HCT116 (cell line): ENCODE results near the gene BICRAL. TPM values are rescaled to one million over a fixed set of nuclear protein-coding genes. Genes with fewer than 3 reads are reported as not detected.

Experiments
- ATAC-seq: fragments of 200-7000 bp; cut with Tn5 transposase; 2 replicates; pipeline ENCODE4 v1.9.1; 2020; ENCODE audit warnings: mild to moderate bottlenecking, moderate library complexity
- BruUV-seq: library from RNA; stranded (reverse); fragments of 400-500 nt; replicated peaks from 2 replicates; lab custom pipeline; 2021; lab: Mats Ljungman, UMichigan
- CTCF ChIA-PET: fragments of 300-600 bp; sonication (Branson Sonifier 250); formaldehyde crosslinking; loops from one replicate; lab custom pipeline; 2021; ENCODE audit warnings: antibody characterized with exemption; lab: Charles Lee
- POLR2A ChIA-PET: fragments of 300-600, 350-600 bp; sonication (Branson Sonifier 250); formaldehyde crosslinking; loops from one replicate; lab custom pipeline; 2021; ENCODE audit warnings: antibody characterized with exemption; lab: Charles Lee
- RAD21 ChIA-PET, 2 experiments: fragments of 300-600 bp; sonication (Branson Sonifier 250); formaldehyde crosslinking; loops; one replicate each; lab custom pipeline; 2023; ENCODE audit warnings: low total read pairs in 2 of 2; ENCODE audit not compliant: uncharacterized antibody in 2 of 2, unreplicated experiment in 2 of 2, low non-redundant PET in 1 of 2; lab: Charles Lee
- DNase-seq: peaks from one replicate; pipeline ENCODE4 v3.0.0-alpha.2; 2010; ENCODE audit warnings: low read depth, low spot score
- H2AFZ ChIP-seq: fragments of 200-600 bp; shearing (Covaris generic), sonication (generic); 2 replicates; pipeline ENCODE4 v1.6.1; 2017; ENCODE audit warnings: low read depth, mixed run types, mixed read lengths, antibody characterized with exemption, low read length; ENCODE audit not compliant: poor library complexity, severe bottlenecking
- H3K27ac ChIP-seq: 2 replicates; pipeline ENCODE4 v1.5.1; 2012; ENCODE audit warnings: low read depth, low read length
- H3K27me3 ChIP-seq: fragments of 200-600 bp; sonication (generic); 2 replicates; pipeline ENCODE4 v1.6.1; 2016; ENCODE audit warnings: mixed run types, low read length, mixed read lengths; ENCODE audit not compliant: insufficient read depth
- H3K36me3 ChIP-seq, 2 experiments: fragments of 200-500 bp in 1 of 2; fragments of 200-600 bp in 1 of 2; sonication (Bioruptor generic) in 1 of 2; sonication (generic) in 1 of 2; 2 replicates each; pipeline versions ENCODE4 v1.5.1 to v1.6.1; 2014 to 2016; ENCODE audit warnings: low read length in 2 of 2, inconsistent platforms in 1 of 2, mixed read lengths in 1 of 2, mixed run types in 1 of 2; ENCODE audit not compliant: insufficient read depth in 2 of 2, control insufficient read depth in 1 of 2
- H3K4me1 ChIP-seq, 2 experiments: fragments of 200-600 bp in 1 of 2; sonication (generic) in 1 of 2; 2 replicates each; pipeline versions ENCODE4 v1.5.1 to v1.6.1; 2012 to 2017; ENCODE audit warnings: low read length in 2 of 2, inconsistent platforms in 1 of 2, mild to moderate bottlenecking in 1 of 2, mixed read lengths in 1 of 2, mixed run types in 1 of 2, moderate library complexity in 1 of 2; ENCODE audit not compliant: insufficient read depth in 2 of 2, control insufficient read depth in 1 of 2
- H3K4me2 ChIP-seq: fragments of 200-600 bp; sonication (generic); 2 replicates; pipeline ENCODE4 v1.6.1; 2017; ENCODE audit warnings: mixed run types, low read length, mixed read lengths
- H3K4me3 ChIP-seq, 2 experiments: fragments of 200-600 bp in 1 of 2; sonication (generic) in 1 of 2; replicated peaks in 1 of 2; 2 replicates each; pipeline ENCODE4 v1.5.1; 2011 to 2016; ENCODE audit warnings: low read length in 2 of 2, control low read depth in 1 of 2, low read depth in 1 of 2, mild to moderate bottlenecking in 1 of 2, mixed read lengths in 1 of 2, mixed run types in 1 of 2
- H3K79me2 ChIP-seq: fragments of 200-600 bp; sonication (generic); 2 replicates; pipeline ENCODE4 v1.6.1; 2017; ENCODE audit warnings: mild to moderate bottlenecking, mixed run types, low read length, moderate library complexity, mixed read lengths; ENCODE audit not compliant: insufficient read depth
- H3K9ac ChIP-seq: fragments of 200-600 bp; sonication (generic); 2 replicates; pipeline ENCODE4 v1.6.1; 2016; ENCODE audit warnings: low read length, mixed read lengths
- H3K9me2 ChIP-seq: fragments of 200-600 bp; sonication (generic), shearing (Covaris generic); 2 replicates; pipeline ENCODE4 v1.6.1; 2017; ENCODE audit warnings: mixed run types, mild to moderate bottlenecking, moderate library complexity; ENCODE audit not compliant: insufficient read depth
- H3K9me3 ChIP-seq, 2 experiments: fragments of 200-500 bp in 1 of 2; fragments of 200-600 bp in 1 of 2; sonication (Bioruptor generic) in 1 of 2; sonication (generic) in 1 of 2; 2 replicates each; pipeline ENCODE4 v1.6.1; 2014 to 2017; ENCODE audit warnings: low read length in 2 of 2, mixed read lengths in 2 of 2, inconsistent platforms in 1 of 2, low read depth in 1 of 2, mild to moderate bottlenecking in 1 of 2, mixed run types in 1 of 2, moderate library complexity in 1 of 2; ENCODE audit not compliant: control insufficient read depth in 1 of 2, insufficient read depth in 1 of 2
- H4K20me1 ChIP-seq: fragments of 200-600 bp; sonication (generic), shearing (Covaris generic); 2 replicates; pipeline ENCODE4 v1.6.1; 2017; ENCODE audit warnings: mixed run types, mild to moderate bottlenecking, moderate library complexity; ENCODE audit not compliant: insufficient read depth
- CBX3 ChIP-seq: IDR thresholded peaks from 2 replicates; pipeline ENCODE4 v1.6.1; 2012; ENCODE audit warnings: low read depth
- CEBPB ChIP-seq: IDR thresholded peaks from 2 replicates; pipeline ENCODE4 v1.6.1; 2012; ENCODE audit warnings: low read depth
- CTCF ChIP-seq, 3 experiments: fragments of 200-600 bp in 1 of 3; sonication (generic) in 1 of 3; IDR thresholded peaks in 2 of 3; conservative IDR thresholded peaks in 1 of 3; 2 replicates each; pipeline ENCODE4 v1.5.1; 2012 to 2017; ENCODE audit warnings: low read depth in 2 of 3, low read length in 2 of 3, antibody characterized with exemption in 1 of 3, borderline replicate concordance in 1 of 3, control low read depth in 1 of 3, mild to moderate bottlenecking in 1 of 3, mixed read lengths in 1 of 3, mixed run types in 1 of 3, moderate library complexity in 1 of 3; ENCODE audit not compliant: insufficient read depth in 1 of 3
- EGR1 ChIP-seq: IDR thresholded peaks from 2 replicates; pipeline ENCODE4 v1.6.1; 2012; ENCODE audit warnings: low read depth
- EZH2phosphoT487 ChIP-seq: fragments of 200-600 bp; IDR thresholded peaks from 2 replicates; pipeline ENCODE4 v1.6.1; 2018; ENCODE audit warnings: antibody characterized with exemption, borderline replicate concordance
- JUND ChIP-seq: IDR thresholded peaks from 2 replicates; pipeline ENCODE4 v1.6.1; 2012
- POLR2A ChIP-seq: IDR thresholded peaks from 2 replicates; pipeline ENCODE4 v1.7.0; 2011; ENCODE audit warnings: borderline replicate concordance; ENCODE audit not compliant: insufficient read depth, insufficient read length; ENCODE audit errors: extremely low read depth
- RAD21 ChIP-seq: IDR thresholded peaks from 2 replicates; pipeline ENCODE4 v1.6.1; 2012; ENCODE audit warnings: low read depth, mild to moderate bottlenecking
- SIN3A ChIP-seq: IDR thresholded peaks from 2 replicates; pipeline ENCODE4 v1.6.1; 2012; ENCODE audit warnings: low read depth
- SP1 ChIP-seq: IDR thresholded peaks from 2 replicates; pipeline ENCODE4 v1.6.1; 2012; ENCODE audit warnings: low read depth
- SRF ChIP-seq: IDR thresholded peaks from 2 replicates; pipeline ENCODE4 v1.6.1; 2012; ENCODE audit warnings: low read depth
- YY1 ChIP-seq: IDR thresholded peaks from 2 replicates; pipeline ENCODE4 v1.6.1; 2011; ENCODE audit warnings: low read length, low read depth, moderate library complexity, mild to moderate bottlenecking; ENCODE audit not compliant: insufficient replicate concordance; ENCODE audit errors: extremely low read depth
- ZNF274 ChIP-seq: fragments of 200-500 bp; sonication (Bioruptor generic); IDR thresholded peaks from 2 replicates; pipeline ENCODE4 v1.6.1; 2014; ENCODE audit warnings: mild to moderate bottlenecking, low read depth, low read length, inconsistent platforms
- intact Hi-C: fragments of 100-400 bp; cut with micrococcal nuclease; formaldehyde crosslinking; loops from 2 replicates; pipeline ENCODE4 v1.10.0; 2022
- total RNA-seq: library from RNA; stranded (reverse); gene quantifications from one replicate; pipeline ENCODE4 v1.2.1, GENCODE V29; 2021; ENCODE audit not compliant: unreplicated experiment
- TF ChIP-seq, protein P1 (sequence below): IDR thresholded peaks from 2 replicates; pipeline ENCODE4 v1.6.1; 2012
- TF ChIP-seq, protein P2 (sequence below): IDR thresholded peaks from 2 replicates; pipeline ENCODE4 v1.6.1; 2011; ENCODE audit warnings: mild to moderate bottlenecking, low read length, moderate library complexity; ENCODE audit not compliant: insufficient replicate concordance; ENCODE audit errors: extremely low read depth

Gene BICRAL
- total RNA-seq, 1 experiment from 2014 or later: 14.9 TPM

DNA sequence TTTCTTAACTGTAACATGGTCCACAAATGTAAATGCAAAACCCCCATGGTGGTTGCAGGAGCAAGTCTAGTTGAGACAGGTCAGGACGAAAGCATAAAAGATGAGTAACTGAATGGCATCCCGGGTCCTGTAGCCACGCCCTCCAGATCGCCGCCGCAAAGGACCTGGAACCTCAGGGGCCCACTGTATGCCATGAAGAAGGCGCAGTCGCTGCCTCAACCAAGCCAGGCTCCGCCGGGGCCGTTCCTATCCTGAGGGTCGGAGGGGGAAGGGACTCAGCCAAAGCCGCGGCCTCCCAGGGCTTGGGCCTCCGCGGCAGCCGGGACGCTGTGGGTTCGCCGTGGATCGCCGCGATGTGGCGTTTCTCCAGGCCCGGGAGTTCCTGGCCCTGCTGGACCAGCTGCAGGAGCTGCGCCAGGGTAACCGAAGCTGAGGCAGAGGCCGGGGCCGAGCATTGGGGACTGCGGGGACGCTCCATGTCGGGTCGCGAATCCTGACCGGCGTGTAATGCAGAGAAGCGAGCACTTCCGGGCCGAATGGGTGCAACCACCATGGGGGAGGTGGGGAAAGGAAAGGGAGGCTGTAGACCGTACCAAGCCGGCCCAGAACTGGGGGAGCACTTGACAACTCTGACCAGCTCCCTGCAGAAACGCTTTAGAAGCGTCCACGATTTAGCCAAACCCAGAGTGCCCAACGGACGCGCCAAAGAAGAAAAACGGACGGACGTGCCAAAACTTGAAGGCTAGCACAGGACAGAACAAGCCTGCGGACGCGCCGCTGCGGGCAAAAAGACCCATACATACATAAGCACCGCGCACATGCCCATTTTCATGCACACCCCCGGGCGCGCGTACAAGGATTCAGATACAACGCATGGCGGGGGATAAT lies 108.7 kb downstream of the BICRAL start (continued):
- no peak for TF ChIP-seq CTCF (IDR thresholded peaks at IDR 0.05 in 2 of 3, conservative IDR thresholded peaks at IDR 0.05 in 1 of 3; ENCODE audit: borderline replicate concordance in 1 of 3, insufficient read depth in 1 of 3, low read depth in 2 of 3, low read length in 2 of 3)

GRCh38 chr6:42891199-42891722 lies 109.4 kb downstream of the BICRAL start:
- peak overlapping the region; percentile 63 for H2AFZ ChIP-seq
- H3K79me2 ChIP-seq: peaks cover 3% of the 10 kb centered on the region; the same call in 1 of the 2 replicates
- ChIA-PET RAD21 (no interaction called here), CTCF (interaction anchor here (1.0 kb wide), 1 partner anchor 230 kb away, joined by 3 read pairs; no protein-coding TSS in a partner anchor)
- no peaks in the 10 kb centered on the region for H3K9me2 ChIP-seq
- peaks cover 3 to 18% of the 10 kb centered on the region in 2 experiments; a peak in 3 of 4 replicates for H3K4me1 ChIP-seq
- H3K9ac ChIP-seq: peak overlapping the region; percentile 92
- H3K27me3 ChIP-seq: no peaks in the 10 kb centered on the region
- intact Hi-C loops: loop anchor here (5.0 kb wide), 1 partner anchor 144 kb away; the partner anchor contains the start of gene TBCC
- H3K4me3 ChIP-seq: peak overlapping the region; percentile 87 to 93
- ATAC-seq: no peak
- H3K4me2 ChIP-seq: peak overlapping the region; percentile 87
- H4K20me1 ChIP-seq: peaks cover 2% of the 10 kb centered on the region
- no TSS peak for BruUV-seq
- TF ChIP-seq YY1: no peak
- TF ChIP-seq SP1: no peak
- no peak for TF ChIP-seq ZNF274
- no peak for TF ChIP-seq CBX3
- TF ChIP-seq EGR1: no peak
- TF ChIP-seq POLR2A: no peak
- no peak for TF ChIP-seq RAD21
- TF ChIP-seq, protein P1, sequence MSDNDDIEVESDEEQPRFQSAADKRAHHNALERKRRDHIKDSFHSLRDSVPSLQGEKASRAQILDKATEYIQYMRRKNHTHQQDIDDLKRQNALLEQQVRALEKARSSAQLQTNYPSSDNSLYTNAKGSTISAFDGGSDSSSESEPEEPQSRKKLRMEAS: no peak
- TF ChIP-seq JUND: no peak
- no peak for TF ChIP-seq SRF
- no peak for TF ChIP-seq EZH2phosphoT487
- no peak for TF ChIP-seq CTCF (IDR thresholded peaks at IDR 0.05 in 2 of 3, conservative IDR thresholded peaks at IDR 0.05 in 1 of 3; ENCODE audit: borderline replicate concordance in 1 of 3, insufficient read depth in 1 of 3, low read depth in 2 of 3, low read length in 2 of 3)
- TF ChIP-seq CEBPB: no peak
- no peak for TF ChIP-seq SIN3A
- TF ChIP-seq, protein P2, sequence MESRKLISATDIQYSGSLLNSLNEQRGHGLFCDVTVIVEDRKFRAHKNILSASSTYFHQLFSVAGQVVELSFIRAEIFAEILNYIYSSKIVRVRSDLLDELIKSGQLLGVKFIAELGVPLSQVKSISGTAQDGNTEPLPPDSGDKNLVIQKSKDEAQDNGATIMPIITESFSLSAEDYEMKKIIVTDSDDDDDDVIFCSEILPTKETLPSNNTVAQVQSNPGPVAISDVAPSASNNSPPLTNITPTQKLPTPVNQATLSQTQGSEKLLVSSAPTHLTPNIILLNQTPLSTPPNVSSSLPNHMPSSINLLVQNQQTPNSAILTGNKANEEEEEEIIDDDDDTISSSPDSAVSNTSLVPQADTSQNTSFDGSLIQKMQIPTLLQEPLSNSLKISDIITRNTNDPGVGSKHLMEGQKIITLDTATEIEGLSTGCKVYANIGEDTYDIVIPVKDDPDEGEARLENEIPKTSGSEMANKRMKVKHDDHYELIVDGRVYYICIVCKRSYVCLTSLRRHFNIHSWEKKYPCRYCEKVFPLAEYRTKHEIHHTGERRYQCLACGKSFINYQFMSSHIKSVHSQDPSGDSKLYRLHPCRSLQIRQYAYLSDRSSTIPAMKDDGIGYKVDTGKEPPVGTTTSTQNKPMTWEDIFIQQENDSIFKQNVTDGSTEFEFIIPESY: no peak
- TF ChIP-seq, all 23 proteins: peak for 0
- Histone ChIP-seq H3K36me3 (no peaks in the 10 kb centered on the region), H3K9me3 (no peaks in the 10 kb centered on the region), H3K27ac (peak overlapping the region; percentile 98)
- DNase-seq: no peak
- POLR2A ChIA-PET: interaction anchor here (1.6 to 1.8 kb wide), 2 partner anchors 10 to 12 kb away, joined by 5 to 10 read pairs; partner anchors contain the start of gene RPL7L1
